H1 (cell line): ENCODE measurements around the gene VAT1L. TPM values are rescaled to one million over a fixed set of nuclear protein-coding genes. Genes with fewer than 3 reads are reported as not detected.

Experiments used
- CTCF ChIA-PET: fragments of 300-600 bp; sonication (Branson Sonifier 250); formaldehyde crosslinking; loops from one replicate; lab custom pipeline; 2021; ENCODE audit not compliant: partially characterized antibody; lab: Charles Lee
- POLR2A ChIA-PET: fragments of 300-600 bp; sonication (Branson Sonifier 250); formaldehyde crosslinking; loops from one replicate; lab custom pipeline; 2021; ENCODE audit warnings: inconsistent platforms; ENCODE audit not compliant: partially characterized antibody; lab: Charles Lee
- DNase-seq, 2 experiments: peaks; one replicate each; pipeline versions ENCODE4 v3.0.0 to v3.0.0-alpha.2; 2010 to 2022; ENCODE audit warnings: low spot score in 2 of 2, low read depth in 1 of 2, mixed read lengths in 1 of 2
- FAIRE-seq: peaks from 2 replicates; lab custom pipeline; 2011; peaks lifted over from hg19 to GRCh38; lab: Jason Lieb, UNC
- H2AFZ ChIP-seq: 2 replicates; pipeline ENCODE4 v1.8.1; 2012; ENCODE audit warnings: low read length, inconsistent platforms
- H2AK5ac ChIP-seq: 2 replicates; pipeline ENCODE4 v1.6.1; 2013; ENCODE audit warnings: low read depth, low read length
- H2BK120ac ChIP-seq: replicated peaks from 2 replicates; pipeline ENCODE3; 2013; ENCODE audit warnings: low read depth, low read length, inconsistent platforms
- H2BK12ac ChIP-seq: 2 replicates; pipeline ENCODE4 v1.6.1; 2013; ENCODE audit warnings: low read depth, low read length
- H2BK15ac ChIP-seq: 2 replicates; pipeline ENCODE4 v1.6.1; 2013; ENCODE audit warnings: low read length
- H2BK20ac ChIP-seq: 2 replicates; pipeline ENCODE4 v1.6.1; 2013; ENCODE audit warnings: low read length
- H2BK5ac ChIP-seq: 2 replicates; pipeline ENCODE4 v1.6.1; 2013; ENCODE audit warnings: low read depth, low read length
- H3K14ac ChIP-seq: 2 replicates; pipeline ENCODE4 v1.6.1; 2013; ENCODE audit warnings: inconsistent platforms; ENCODE audit not compliant: insufficient read length
- H3K18ac ChIP-seq: 2 replicates; pipeline ENCODE4 v1.6.1; 2013; ENCODE audit warnings: low read length; ENCODE audit errors: extremely low read depth
- H3K23ac ChIP-seq: 2 replicates; pipeline ENCODE4 v1.6.1; 2013; ENCODE audit warnings: inconsistent platforms; ENCODE audit not compliant: insufficient read length
- H3K23me2 ChIP-seq: 2 replicates; pipeline ENCODE4 v1.6.1; 2013; ENCODE audit warnings: low read depth, low read length
- H3K27ac ChIP-seq: 2 replicates; pipeline ENCODE4 v1.6.1; 2011; ENCODE audit warnings: low read depth, low read length, inconsistent platforms
- H3K27me3 ChIP-seq, 4 experiments: replicated peaks in 1 of 4; 1 replicate in 1 of 4; 2 replicates in 3 of 4; pipeline versions ENCODE4 v1.6.1 to v1.8.1; 2011 to 2013; ENCODE audit warnings: low read length in 3 of 4, mild to moderate bottlenecking in 3 of 4, inconsistent platforms in 2 of 4, mixed read lengths in 2 of 4, moderate library complexity in 1 of 4; ENCODE audit not compliant: control insufficient read depth in 3 of 4, insufficient read depth in 3 of 4; ENCODE audit errors: extremely low read depth in 1 of 4
- H3K36me3 ChIP-seq, 4 experiments: 2 replicates each; pipeline versions ENCODE4 v1.6.1 to v1.8.1; 2011 to 2013; ENCODE audit warnings: mild to moderate bottlenecking in 4 of 4, low read length in 3 of 4, moderate library complexity in 2 of 4, control low read depth in 1 of 4, inconsistent platforms in 1 of 4; ENCODE audit not compliant: insufficient read depth in 4 of 4, control insufficient read depth in 2 of 4
- H3K4ac ChIP-seq: replicated peaks from 2 replicates; pipeline ENCODE3; 2013; ENCODE audit warnings: low read length, low read depth, mixed read lengths, inconsistent platforms; ENCODE audit not compliant: insufficient read length
- H3K4me1 ChIP-seq, 4 experiments: replicated peaks in 1 of 4; 1 replicate in 1 of 4; 2 replicates in 3 of 4; pipeline versions ENCODE4 v1.6.1 to v1.8.1; 2011 to 2013; ENCODE audit warnings: low read length in 3 of 4, inconsistent platforms in 2 of 4, mixed read lengths in 1 of 4; ENCODE audit not compliant: insufficient read depth in 4 of 4, control insufficient read depth in 3 of 4
- H3K4me2 ChIP-seq, 2 experiments: 2 replicates each; pipeline versions ENCODE4 v1.6.1 to v1.8.1; 2011 to 2013; ENCODE audit warnings: low read depth in 2 of 2, low read length in 2 of 2, control low read depth in 1 of 2, inconsistent platforms in 1 of 2, mild to moderate bottlenecking in 1 of 2; ENCODE audit not compliant: insufficient read depth in 1 of 2
- H3K4me3 ChIP-seq, 4 experiments: fragments of 200-600, 300-600 bp in 1 of 4; sonication (generic), shearing (Covaris generic), sonication (Bioruptor Twin) in 1 of 4; 2 replicates each; pipeline versions ENCODE4 v1.5.1 to v1.8.1; 2011 to 2016; ENCODE audit warnings: low read length in 4 of 4, low read depth in 3 of 4, control low read depth in 2 of 4, inconsistent platforms in 2 of 4, mild to moderate bottlenecking in 2 of 4, mixed read lengths in 1 of 4, moderate library complexity in 1 of 4; ENCODE audit not compliant: insufficient read depth in 2 of 4; ENCODE audit errors: extremely low read depth in 1 of 4
- H3K56ac ChIP-seq: replicated peaks from 2 replicates; pipeline ENCODE3; 2013; ENCODE audit warnings: low read depth, mild to moderate bottlenecking, mixed read lengths, low read length, inconsistent platforms; ENCODE audit not compliant: insufficient read length
- H3K79me1 ChIP-seq: 2 replicates; pipeline ENCODE4 v1.6.1; 2013; ENCODE audit warnings: low read depth, low read length, control low read depth
- H3K79me2 ChIP-seq, 2 experiments: 2 replicates each; pipeline versions ENCODE4 v1.6.1 to v1.8.1; 2012 to 2013; ENCODE audit warnings: low read length in 2 of 2, mild to moderate bottlenecking in 2 of 2, inconsistent platforms in 1 of 2; ENCODE audit not compliant: insufficient read depth in 2 of 2, control insufficient read depth in 1 of 2
- H3K9ac ChIP-seq, 4 experiments: replicated peaks in 1 of 4; 1 replicate in 1 of 4; 2 replicates in 3 of 4; pipeline versions ENCODE4 v1.6.1 to v1.8.1; 2011 to 2013; ENCODE audit warnings: low read depth in 3 of 4, low read length in 3 of 4, control low read depth in 2 of 4, mild to moderate bottlenecking in 2 of 4, moderate library complexity in 2 of 4, inconsistent platforms in 1 of 4; ENCODE audit errors: extremely low read depth in 1 of 4
- H3K9me3 ChIP-seq, 2 experiments: 2 replicates each; pipeline versions ENCODE4 v1.6.1 to v1.8.1; 2012 to 2013; ENCODE audit warnings: mild to moderate bottlenecking in 2 of 2, moderate library complexity in 2 of 2, control low read depth in 1 of 2, inconsistent platforms in 1 of 2, low read depth in 1 of 2, low read length in 1 of 2, mixed read lengths in 1 of 2; ENCODE audit not compliant: insufficient read depth in 2 of 2
- H4K20me1 ChIP-seq, 2 experiments: replicated peaks in 1 of 2; 2 replicates each; pipeline versions ENCODE3 to v1.8.1; 2011 to 2013; ENCODE audit warnings: inconsistent platforms in 2 of 2, low read length in 2 of 2, mild to moderate bottlenecking in 1 of 2; ENCODE audit not compliant: insufficient read depth in 2 of 2, control insufficient read depth in 1 of 2
- H4K5ac ChIP-seq: 2 replicates; pipeline ENCODE4 v1.6.1; 2013; ENCODE audit warnings: low read length, low read depth, mixed read lengths, inconsistent platforms; ENCODE audit not compliant: insufficient read length
- H4K8ac ChIP-seq: 2 replicates; pipeline ENCODE4 v1.8.0; 2013; ENCODE audit warnings: mild to moderate bottlenecking, moderate library complexity, low read length, inconsistent platforms; ENCODE audit not compliant: insufficient read depth; ENCODE audit errors: extremely low read depth
- H4K91ac ChIP-seq: replicated peaks from 2 replicates; pipeline ENCODE3; 2013; ENCODE audit warnings: low read length, mixed read lengths, inconsistent platforms; ENCODE audit not compliant: insufficient read length
- EGR1 ChIP-seq: IDR thresholded peaks from 2 replicates; pipeline ENCODE4 v1.6.1; 2011; ENCODE audit warnings: low read depth, low read length, borderline replicate concordance
- JUND ChIP-seq: IDR thresholded peaks from 2 replicates; pipeline ENCODE4 v1.6.1; 2011; ENCODE audit warnings: mild to moderate bottlenecking, improper control_type of control experiment, low read length
- RNF2 ChIP-seq: fragments of 200-900, 300-1000 bp; sonication (generic); IDR thresholded peaks from 2 replicates; pipeline ENCODE4 v1.7.1; 2016; ENCODE audit warnings: borderline replicate concordance, low read depth, mild to moderate bottlenecking, antibody characterized with exemption, low read length; ENCODE audit not compliant: poor library complexity, severe bottlenecking; ENCODE audit errors: missing control alignments
- TCF12 ChIP-seq: IDR thresholded peaks from 2 replicates; pipeline ENCODE4 v1.6.1; 2011; ENCODE audit warnings: low read depth, mild to moderate bottlenecking, low read length
- WGBS, 2 experiments: shearing (Covaris generic) in 1 of 2; methylation state at CpG; one replicate each; pipeline versions ENCODE4 v1.1.6 to v1.1.7; 2013 to 2015; ENCODE audit warnings: low lambda C conversion rate in 2 of 2, mixed read lengths in 2 of 2, inconsistent platforms in 1 of 2, low coverage in 1 of 2, missing lambda C conversion rate in 1 of 2; ENCODE audit not compliant: insufficient replicate concordance in 2 of 2, insufficient coverage in 1 of 2, insufficient read length in 1 of 2; ENCODE audit errors: extremely low coverage in 1 of 2, missing lambda C conversion rate in 1 of 2; 5-methylcytosine and 5-hydroxymethylcytosine counted together
- polyA plus RNA-seq, 7 experiments: library from polyadenylated mRNA; depleted of rRNA in 3 of 7; stranded (reverse) in 5 of 7; unstranded in 2 of 7; fragments of >200 nt in 5 of 7; fragments of 200-250 nt in 2 of 7; gene quantifications; 1 replicate in 5 of 7; 2 replicates in 1 of 7; 4 replicates in 1 of 7; pipeline versions ENCODE4 v1.2.1 to v1.2.3, GENCODE V29; 2011 to 2013; ENCODE audit warnings: missing spikeins in 2 of 7, mixed read lengths in 2 of 7
- total RNA-seq: library from RNA; stranded (reverse); fragmentation: NEBNext Ultra II Directional; extraction: Animal tissue kit (Norgen Biotek cat#: 25700); gene quantifications from 2 replicates; pipeline ENCODE4 v1.2.1, GENCODE V29; 2021

The VAT1L gene
- total and polyA plus RNA-seq, 2 of the 8 experiments (the other 6 are each of a cell fraction or from before 2014, with no cell fraction given): 46.3 to 48.2 TPM

- Histone ChIP-seq H3K79me1 (no peaks in the 10 kb centered on the region), H3K9ac (no peak overlapping the region), H2BK12ac (no peak overlapping the region), H3K4me3 (no peak overlapping the region), H4K91ac (no peak overlapping the region), H2AFZ (no peak overlapping the region), H4K8ac (no peak overlapping the region), H3K27me3 (no peaks in the 10 kb centered on the region), H3K27ac (no peak overlapping the region)
- no peak for TF ChIP-seq EGR1
- TF ChIP-seq TCF12: no peak
- no peak for TF ChIP-seq RNF2
- TF ChIP-seq JUND: no peak
- TF ChIP-seq, all 59 proteins: peak for 0
- FAIRE-seq (no peak), DNase-seq (no peak)
- Histone ChIP-seq H3K23me2 (no peaks in the 10 kb centered on the region), H2BK15ac (no peak overlapping the region), H3K56ac (no peak overlapping the region), H2AK5ac (no peak overlapping the region), H4K5ac (no peak overlapping the region), H2BK5ac (no peak overlapping the region; the same call in 1 of the 2 replicates), H2BK120ac (peak overlapping the region; percentile 92), H4K20me1 (no peaks in the 10 kb centered on the region), H3K79me2 (no peaks in the 10 kb centered on the region), H3K9me3 (no peaks in the 10 kb centered on the region), H3K14ac (no peak overlapping the region), H3K4me2 (no peak overlapping the region), H3K4ac (no peak overlapping the region), H3K4me1 (peaks cover 4 to 22% (median 15%) of the 10 kb centered on the region in 4 experiments; a peak in 6 of 7 replicates), H3K23ac (no peak overlapping the region), H2BK20ac (no peak overlapping the region; the same call in 1 of the 2 replicates), H3K36me3 (no peaks in the 10 kb centered on the region; a peak in 1 of 8 replicates), H3K18ac (no peak overlapping the region)
- ChIA-PET CTCF (interaction anchor here (0.9 to 1.8 kb wide), 4 partner anchors 10 to 23 kb away, joined by 3 to 5 read pairs (median 4); no protein-coding TSS in a partner anchor), POLR2A (no interaction called here)
- WGBS, 2 experiments: 84% methylated on average over 4 of the region's 4 CpGs; no CpG with 5 or more reads in 1 of the 2 experiments
Observed at GRCh38 chr16:77989846-77990245, 201.5 kb downstream of the VAT1L start.
